Retina (tissue), 1 donor: Measurements from ENCODE around the gene SLC38A3.
"Not testable (repeated sequence)": the region's sequence is repeated elsewhere in the genome, so short reads cannot be mapped to it uniquely, and the experiment has no call there.

Experiments
- DNase-seq: peaks from one replicate; pipeline ENCODE4 v3.0.0-alpha.2; 2016

The SLC38A3 gene

DNA sequence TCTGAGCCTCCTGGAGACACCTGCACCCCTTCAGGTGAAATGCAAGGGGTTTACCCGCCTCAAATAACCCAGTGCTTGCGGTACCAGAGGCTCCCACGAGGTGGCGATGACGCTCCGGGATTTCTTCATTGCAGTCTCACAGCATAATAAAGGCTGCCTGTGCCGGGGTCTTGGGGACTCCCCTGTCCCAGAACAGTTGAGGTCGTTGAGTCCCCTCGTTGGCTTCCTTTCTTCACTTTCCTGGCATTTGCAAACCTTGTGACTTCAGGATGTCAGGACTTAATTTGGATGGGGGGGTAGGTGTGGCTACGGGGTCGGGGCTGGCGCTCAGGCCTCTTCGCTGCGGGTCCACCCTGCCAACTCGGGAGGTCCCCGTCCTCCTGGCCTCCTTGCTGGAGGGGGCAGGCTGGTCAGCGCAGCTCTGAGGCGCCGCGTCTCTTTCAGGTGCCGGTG lies 12.4 kb upstream of the SLC38A3 start:
- DNase-seq, result peak; percentile 92

DNA sequence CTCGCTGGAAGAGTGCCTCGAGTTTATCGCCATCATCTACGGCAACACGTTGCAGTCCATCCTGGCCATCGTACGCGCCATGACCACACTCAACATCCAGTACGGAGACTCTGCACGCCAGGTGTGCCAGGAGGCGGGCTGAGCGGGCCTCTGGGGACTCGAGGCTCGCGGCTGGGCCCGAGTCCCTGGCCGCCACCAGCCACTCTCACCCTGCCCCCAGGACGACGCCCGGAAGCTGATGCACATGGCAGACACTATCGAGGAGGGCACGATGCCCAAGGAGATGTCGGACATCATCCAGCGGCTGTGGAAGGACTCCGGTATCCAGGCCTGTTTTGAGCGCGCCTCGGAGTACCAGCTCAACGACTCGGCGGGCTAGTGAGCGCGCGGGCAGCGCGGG lies 11.8 kb upstream of the SLC38A3 start:
- no peak for DNase-seq

GRCh38 chr3:50193746-50194127 lies 11.3 kb upstream of the SLC38A3 start:
- no peak for DNase-seq

GRCh38 chr3:50194128-50194902 lies 10.8 kb upstream of the SLC38A3 start:
- peak; percentile 89 for DNase-seq

- DNase-seq, result no peak
These were observed 10.1 kb upstream of the SLC38A3 start for GRCh38 chr3:50194903-50195500.

DNA sequence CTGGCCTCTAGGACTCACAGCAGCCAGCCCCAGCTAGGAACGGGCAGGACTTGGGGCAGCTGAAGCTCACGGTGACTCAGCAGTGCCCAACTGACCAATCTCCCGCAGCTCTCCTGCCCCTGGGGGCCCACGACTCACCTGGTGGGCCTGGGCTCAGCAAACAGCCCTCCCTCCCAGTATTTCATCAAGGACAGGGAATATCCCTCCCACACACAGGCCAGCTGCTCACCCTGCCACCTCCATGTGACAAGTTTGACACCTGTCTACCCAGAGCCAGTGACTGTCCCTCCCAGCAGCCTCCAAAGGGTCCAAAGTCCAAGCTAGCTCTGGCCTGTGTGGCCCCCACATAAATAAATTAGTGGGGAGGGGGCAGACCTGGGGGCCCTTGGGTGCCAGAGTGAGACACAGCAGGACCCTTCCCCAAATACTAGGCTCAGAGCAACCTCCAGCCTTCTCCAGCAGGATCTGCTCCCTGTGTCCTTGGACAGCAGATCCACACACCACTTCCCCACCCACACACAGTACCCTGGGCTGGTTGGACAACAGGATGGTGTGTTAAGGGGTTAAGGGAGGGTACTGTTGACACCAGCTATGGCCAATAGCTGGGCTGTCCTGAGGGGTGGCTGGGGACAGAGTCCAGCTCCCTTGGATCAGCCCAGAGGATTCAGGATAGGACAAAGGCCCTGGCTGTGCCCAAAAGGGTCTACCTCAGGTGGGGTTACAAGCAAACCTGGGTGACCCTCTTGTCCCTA lies 9.4 kb upstream of the SLC38A3 start:
- no peak for DNase-seq

DNA sequence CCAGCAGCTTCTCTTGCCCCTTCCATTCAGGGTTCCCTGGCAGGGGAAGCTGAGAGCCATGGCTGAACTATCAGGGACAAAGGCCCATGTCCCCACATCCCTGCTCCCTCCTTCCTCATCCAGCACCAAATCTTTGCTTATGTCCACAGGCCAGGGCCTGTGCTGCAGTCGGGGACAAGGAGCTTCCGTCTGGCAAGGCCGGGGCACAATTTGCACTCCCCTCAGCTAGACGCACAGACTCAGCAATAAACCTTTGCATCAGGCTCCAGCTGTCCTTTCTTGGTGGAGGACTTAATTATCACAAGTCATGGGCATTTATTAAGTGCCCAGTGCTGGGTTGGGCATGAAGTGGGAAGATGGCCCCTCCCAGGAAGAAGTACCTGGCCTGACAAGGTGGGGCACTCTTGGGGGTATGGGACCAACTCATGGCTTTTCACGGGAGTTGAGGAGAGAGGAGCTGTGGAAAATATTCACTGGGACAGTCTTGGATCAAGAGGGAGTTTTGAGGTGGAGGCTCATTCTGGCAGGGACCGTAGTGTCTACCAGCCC lies 8.7 kb upstream of the SLC38A3 start:
- DNase-seq, result no peak

DNA sequence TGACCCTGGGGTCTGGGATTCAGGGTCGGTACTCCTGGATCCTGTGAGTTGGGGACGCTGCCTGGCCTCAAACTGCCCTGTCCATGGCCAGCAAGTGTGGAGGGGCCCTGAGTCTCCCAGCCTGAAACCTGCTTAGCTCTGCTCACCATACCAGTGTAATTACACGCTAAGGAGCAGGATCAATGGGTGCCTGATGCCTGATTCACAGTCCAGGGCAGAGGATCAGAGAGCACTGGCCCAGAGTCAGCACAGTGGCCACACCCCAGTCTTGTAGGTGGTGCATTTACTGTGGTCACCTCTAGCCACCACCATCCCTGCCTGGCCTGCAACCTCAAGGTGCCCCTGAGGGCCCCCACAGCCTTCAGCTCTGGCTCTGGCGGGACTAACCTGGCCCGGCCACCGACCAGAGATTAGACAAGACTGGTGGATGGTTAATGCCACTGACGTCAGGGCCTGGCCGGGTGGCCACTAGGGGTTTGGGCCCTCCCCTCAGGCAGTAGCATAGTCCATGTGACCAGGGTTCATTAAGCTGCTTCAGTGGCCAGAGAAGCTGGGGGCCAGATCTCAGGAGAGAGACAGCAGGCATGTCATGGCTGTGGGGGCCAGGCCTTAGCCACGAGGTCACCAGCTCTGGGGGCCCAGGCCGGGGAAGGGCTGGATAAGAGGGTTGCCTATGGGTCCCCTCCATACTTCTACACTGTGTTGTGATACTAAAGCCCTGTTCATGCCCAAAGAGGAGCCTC lies 3.3 kb upstream of the SLC38A3 start:
- peak; percentile 54 for DNase-seq

DNA sequence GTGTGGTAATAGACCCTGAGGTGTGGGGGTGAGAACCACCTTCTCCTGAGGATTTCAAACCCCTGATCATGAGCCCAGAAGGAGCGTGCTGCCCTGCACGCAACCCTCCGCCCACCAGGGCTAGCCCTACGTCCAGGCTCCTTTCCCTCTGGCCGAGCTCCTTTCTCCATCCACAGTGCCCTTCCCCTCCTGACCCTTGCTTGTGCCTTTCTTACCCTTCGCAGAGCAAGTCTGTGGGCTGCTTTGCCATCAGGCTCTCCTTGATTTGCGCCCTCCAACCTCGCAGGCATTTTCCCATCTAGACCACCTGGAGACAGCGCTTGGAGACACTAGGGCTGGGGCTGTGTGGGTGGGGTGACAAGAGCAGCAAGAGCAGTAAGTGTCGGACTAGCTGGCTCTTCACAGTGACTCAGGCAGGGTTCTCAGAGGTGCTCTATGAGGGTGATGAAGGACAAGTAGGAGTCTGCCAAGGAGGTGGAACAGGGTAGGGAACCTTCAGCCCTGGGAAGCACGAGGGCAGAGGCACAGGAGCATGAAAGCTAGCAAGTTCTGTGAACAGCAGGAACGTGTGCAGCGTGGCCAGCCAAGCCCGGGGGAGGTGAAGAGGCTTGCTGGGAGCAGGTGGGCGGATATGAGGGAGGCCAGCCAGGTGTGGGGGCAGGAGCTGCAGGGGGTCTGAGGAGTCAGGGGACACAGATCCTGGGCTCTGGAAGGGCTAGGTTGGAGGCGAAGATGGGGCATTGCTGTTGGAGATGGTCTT lies 2.5 kb upstream of the SLC38A3 start:
- no peak for DNase-seq

GRCh38 chr3:50203113-50203808 lies 1.8 kb upstream of the SLC38A3 start:
- DNase-seq, result no peak

DNA sequence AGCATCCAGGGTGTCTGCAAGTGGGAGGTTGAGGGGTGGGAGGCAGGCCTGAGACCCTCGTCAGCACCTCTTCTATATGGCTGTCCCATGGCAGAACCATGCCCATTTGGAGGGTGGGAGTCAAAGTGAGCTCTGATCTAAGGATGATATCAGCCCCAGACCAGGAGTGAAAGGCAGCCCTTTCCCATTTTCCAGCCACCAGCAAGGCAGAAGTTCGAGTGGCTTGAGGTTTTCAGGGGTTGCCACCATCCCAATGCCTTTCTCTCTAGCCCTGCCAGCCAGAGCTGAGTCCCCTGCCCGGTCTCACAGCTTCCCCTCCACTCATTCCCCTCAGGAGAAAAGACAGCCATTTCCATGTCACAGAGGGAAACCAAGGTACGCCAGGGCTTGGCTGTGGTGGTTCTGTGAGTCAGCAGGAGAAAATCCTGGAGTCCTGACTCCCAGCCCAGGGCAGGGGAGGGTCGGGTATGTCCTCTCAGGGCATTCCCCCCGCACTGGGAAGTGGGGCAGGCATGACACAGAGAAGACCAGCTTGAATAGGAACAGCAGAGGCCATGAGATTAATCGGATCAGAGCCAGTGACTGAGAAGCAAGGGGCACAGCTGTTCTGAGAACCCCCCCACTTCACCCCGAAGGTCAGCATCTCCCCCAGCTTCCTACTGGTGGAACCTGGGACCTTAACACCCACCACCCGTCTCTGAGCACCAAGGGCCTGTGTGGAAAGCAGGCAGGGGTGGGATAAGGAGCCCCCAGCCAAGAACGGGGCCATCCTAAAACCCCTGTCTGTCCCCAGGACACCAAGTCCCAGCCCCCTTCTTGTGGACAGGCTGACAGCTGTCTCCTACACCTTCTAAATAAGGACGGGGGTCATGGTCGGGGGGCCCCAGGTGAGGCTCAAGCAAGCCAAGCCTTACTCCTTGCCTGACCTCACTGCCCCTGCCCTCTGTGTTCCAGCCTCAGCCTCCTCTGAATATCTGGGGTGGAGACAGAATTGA lies 965 bp upstream of the SLC38A3 start:
- DNase-seq, result no peak

DNA sequence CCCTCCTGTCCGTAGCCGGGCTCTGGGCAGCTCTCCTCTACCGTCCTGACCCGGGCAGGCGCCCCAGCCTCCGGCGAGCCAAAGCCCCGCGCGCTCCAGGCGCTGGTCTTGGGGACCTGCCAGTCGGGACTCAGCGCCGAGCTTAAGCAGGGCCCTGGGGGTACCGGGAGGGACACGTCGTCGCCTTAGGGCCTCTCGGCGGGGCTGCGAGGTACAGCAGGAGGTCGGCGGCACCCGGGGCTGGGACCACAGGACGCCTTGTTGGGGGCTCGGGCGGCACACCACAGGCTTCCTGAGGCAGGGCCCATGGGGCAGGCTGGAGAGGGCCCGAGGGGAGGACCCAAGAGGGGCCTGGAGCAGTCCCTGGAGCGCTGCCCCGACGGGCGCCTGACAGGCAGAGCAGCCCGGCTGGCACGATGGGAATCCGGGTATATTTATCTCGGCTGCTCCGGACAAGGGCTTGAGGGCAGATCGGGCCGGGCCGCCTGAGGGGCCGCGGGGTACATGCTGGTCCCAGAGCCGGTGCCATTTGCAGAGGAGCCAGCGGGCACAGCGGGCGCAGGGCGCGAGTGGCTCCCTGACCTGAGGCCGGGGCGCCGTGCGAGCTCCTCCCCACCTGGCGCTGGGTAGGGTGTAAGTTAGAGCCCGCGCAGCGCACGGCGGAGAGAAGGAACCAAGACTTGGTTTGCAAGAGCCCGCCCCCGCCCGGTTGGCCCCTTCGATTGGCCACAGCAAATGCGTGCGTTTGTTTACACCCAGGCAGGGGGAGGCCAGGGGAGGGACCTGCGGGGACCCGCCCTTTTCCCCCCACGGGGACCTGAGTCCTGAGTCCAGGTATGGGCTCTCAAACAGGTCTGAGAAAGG lies 574 bp downstream of the SLC38A3 start:
- peak; percentile 84 for DNase-seq

- no peak for DNase-seq
These were observed 2.4 kb downstream of the SLC38A3 start for GRCh38 chr3:50207359-50208042.

DNA sequence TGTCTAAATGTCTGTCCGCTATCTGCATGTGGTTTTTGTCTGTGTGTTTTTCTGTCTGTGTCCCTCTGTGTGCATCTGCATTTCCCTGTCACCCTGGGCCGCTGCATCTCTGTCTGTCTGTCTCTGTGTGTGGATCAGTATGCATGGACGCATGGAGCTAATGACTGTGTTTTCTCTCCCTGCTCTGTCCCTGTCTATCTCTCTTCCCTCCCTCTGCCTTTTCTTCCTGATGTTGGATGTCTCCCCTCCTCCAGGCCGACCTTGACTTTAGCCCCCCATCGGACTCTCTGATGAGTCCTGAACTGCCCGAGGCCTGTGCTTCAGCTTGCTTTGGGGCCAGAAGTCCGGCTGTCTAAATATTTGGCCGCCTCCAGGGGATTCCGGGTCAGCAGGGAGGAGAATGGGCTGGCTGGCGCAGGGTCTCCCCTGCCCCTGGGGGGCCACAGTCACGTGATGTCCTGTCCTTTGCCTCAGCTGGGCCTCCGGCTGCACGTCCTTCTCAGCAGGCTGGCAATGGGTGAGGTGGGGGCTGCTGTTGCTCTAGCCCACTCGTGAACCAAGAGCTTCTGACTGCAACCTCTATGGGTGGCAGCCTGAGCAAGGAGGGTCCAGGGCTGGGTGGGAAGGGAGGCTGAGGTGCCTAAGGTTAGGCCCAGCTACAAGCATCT lies 3.7 kb downstream of the SLC38A3 start:
- no peak for DNase-seq

DNA sequence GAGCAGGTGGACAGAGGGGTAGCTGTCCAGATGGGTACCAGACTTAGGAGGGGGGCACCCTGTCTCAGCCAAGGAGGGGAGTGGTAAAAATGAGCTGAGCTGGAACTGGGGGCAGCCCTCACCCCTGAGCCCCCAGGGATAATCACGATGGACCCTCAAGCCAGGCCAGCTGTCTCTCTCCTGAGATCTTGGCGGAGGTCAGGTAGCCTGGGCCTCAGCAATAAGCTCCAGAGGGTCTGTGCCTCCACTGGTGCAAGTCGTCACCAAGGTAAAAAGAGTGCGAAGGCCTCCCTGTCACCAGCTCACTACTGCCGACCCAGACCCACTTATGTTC lies 5.1 kb downstream of the SLC38A3 start:
- DNase-seq, result no peak

DNA sequence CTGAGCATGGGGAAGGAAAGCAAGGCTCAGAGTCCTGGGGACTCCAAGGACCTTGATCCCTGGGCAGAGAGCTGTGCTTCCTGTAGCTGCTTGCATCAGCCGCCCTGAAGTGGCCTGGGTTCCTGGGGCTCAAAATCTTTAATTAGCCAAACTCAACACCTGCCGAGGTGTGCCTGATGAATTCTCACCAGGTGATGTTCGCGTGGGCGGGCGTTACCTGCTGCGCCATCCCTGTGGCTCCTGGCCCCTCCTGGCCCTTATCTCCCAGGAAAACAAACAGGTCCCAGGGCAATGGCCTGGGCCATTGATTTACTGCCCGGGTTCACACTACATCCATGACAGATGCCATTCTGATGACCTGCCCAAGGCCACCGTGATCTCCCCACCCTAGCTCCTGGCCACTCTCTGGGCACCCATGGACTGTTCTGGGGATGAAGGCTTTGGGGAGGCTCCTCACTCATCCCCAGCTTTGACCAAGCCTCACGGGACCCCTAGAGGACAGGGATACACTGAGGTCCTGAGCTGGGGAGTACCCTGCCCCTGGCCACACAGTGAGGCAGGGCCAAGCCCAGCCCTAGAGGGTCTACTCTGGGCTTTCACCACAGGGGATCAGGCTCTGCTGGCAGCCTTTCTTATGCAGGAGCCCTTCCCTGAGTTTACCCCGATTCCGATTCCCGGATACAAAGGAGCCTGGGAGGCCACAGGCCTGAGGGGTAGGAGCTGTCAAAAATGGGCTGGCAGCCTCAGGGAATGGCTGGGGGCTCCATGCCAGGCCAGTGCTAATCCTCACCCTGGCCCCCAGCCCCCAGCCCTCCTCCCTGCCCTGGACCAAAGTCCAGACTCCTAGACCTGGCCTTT lies 5.7 kb downstream of the SLC38A3 start:
- no peak for DNase-seq

DNA sequence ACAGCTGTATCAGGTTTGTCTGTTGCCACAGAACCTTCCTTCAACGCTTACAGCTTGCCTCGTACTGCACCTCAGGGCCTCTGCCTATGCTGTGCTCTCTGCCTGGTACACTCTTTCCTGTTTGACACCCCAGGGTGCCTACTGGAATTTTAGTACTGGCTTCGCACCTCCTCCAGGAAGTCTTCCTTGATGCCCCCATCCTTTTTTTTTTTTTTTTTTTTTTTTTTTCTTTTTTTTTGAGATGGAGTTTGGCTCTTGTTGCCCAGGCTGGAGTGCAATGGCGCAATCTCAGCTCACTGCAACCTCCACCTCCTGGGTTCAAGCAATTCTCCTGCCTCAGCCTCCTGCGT lies 6.3 kb downstream of the SLC38A3 start:
- not testable (repeated sequence) for DNase-seq
